Measurements from ENCODE around the gene EXOC3L2.

- TF ChIP-seq, protein P1, sequence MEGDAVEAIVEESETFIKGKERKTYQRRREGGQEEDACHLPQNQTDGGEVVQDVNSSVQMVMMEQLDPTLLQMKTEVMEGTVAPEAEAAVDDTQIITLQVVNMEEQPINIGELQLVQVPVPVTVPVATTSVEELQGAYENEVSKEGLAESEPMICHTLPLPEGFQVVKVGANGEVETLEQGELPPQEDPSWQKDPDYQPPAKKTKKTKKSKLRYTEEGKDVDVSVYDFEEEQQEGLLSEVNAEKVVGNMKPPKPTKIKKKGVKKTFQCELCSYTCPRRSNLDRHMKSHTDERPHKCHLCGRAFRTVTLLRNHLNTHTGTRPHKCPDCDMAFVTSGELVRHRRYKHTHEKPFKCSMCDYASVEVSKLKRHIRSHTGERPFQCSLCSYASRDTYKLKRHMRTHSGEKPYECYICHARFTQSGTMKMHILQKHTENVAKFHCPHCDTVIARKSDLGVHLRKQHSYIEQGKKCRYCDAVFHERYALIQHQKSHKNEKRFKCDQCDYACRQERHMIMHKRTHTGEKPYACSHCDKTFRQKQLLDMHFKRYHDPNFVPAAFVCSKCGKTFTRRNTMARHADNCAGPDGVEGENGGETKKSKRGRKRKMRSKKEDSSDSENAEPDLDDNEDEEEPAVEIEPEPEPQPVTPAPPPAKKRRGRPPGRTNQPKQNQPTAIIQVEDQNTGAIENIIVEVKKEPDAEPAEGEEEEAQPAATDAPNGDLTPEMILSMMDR (IDR thresholded peaks at IDR 0.05) = no peak
- no peak for TF ChIP-seq POLR2A (IDR thresholded peaks at IDR 0.05)
Observed at GRCh38 chr19:45291834-45292233, 46.6 kb upstream of the EXOC3L2 start.

All from transverse colon (tissue), 3 donors.